ENCODE results near the gene C2CD3. TPM values are rescaled to one million over a fixed set of nuclear protein-coding genes. Genes with fewer than 3 reads are reported as not detected.

The C2CD3 gene
- total and polyA plus RNA-seq, 9 of the 15 experiments (the other 6 are each of a cell fraction or from before 2014, with no cell fraction given), result 4.4 to 20.2 (median 15.4) TPM

- in situ Hi-C loops (cut with MboI) (loop anchor here (10.0 kb wide), 1 partner anchor 576 kb away; no protein-coding TSS in a partner anchor), intact Hi-C loops (cut with micrococcal nuclease) (no loop called here)
- H3K9me1 ChIP-seq (ENCODE audit: control insufficient read depth, insufficient read depth, low read length), result no peaks in the 10 kb centered on the region
- H3K4me1 ChIP-seq (replicated peaks in 1 of 2; ENCODE audit: control insufficient read depth in 2 of 2, insufficient read depth in 2 of 2, low read length in 2 of 2), result no peaks in the 10 kb centered on the region
- no peak overlapping the region for H2AFZ ChIP-seq (ENCODE audit: low read depth, low read length)
- no peaks in the 10 kb centered on the region for H3K79me2 ChIP-seq (ENCODE audit: control insufficient read depth, insufficient read depth, low read length)
- no peak for ATAC-seq
- peaks cover 35% of the 10 kb centered on the region for H3K36me3 ChIP-seq (ENCODE audit: control insufficient read depth, insufficient read depth, low read length)
- H3K4me2 ChIP-seq (ENCODE audit: insufficient read depth, low read length), result no peak overlapping the region
- no peak overlapping the region for H3K9ac ChIP-seq (ENCODE audit: insufficient read depth in 1 of 2, low read depth in 2 of 2, low read length in 2 of 2)
- 38% methylated on average over 1 of the region's 1 CpG for WGBS (ENCODE audit: insufficient coverage, low coverage, missing lambda C conversion rate)
- no peak overlapping the region for H3K27ac ChIP-seq (ENCODE audit: extremely low read depth, low read depth, low read length)
- CTCF ChIA-PET (ENCODE audit: low intra/inter-chr PET ratio), result no interaction called here
- no TSS peak for BruUV-seq (replicated peaks)
- no peaks in the 10 kb centered on the region for H4K20me1 ChIP-seq (replicated peaks; ENCODE audit: control insufficient read depth, insufficient read depth, low read length)
- H3K4me3 ChIP-seq, result no peak overlapping the region
- FAIRE-seq, result no peak
- H3K27me3 ChIP-seq (ENCODE audit: control insufficient read depth in 2 of 2, insufficient read depth in 2 of 2, low read length in 2 of 2), result no peaks in the 10 kb centered on the region
- H3K9me3 ChIP-seq (replicated peaks; ENCODE audit: control insufficient read depth, insufficient read depth, low read depth, low read length), result no peaks in the 10 kb centered on the region
- no peak for DNase-seq (ENCODE audit: extremely low read depth in 1 of 4, low spot score in 3 of 4)
- POLR2A ChIA-PET, result no interaction called here
- TF ChIP-seq POU5F1 (IDR thresholded peaks at IDR 0.05; ENCODE audit: borderline replicate concordance, low read depth, low read length, partially characterized antibody) (no peak), TAF15 (IDR thresholded peaks at IDR 0.05; ENCODE audit: low read depth, low read length) (no peak), PTTG1 (tag; IDR thresholded peaks at IDR 0.05; ENCODE audit: low read depth) (no peak), CREB3L1 (IDR thresholded peaks at IDR 0.05; ENCODE audit: borderline replicate concordance, low read depth) (no peak), ZNF518B (CRISPR knock-in tag; IDR thresholded peaks at IDR 0.05) (no peak), HDAC6 (IDR thresholded peaks at IDR 0.05; ENCODE audit: low read depth, low read length) (no peak), AFF4 (CRISPR knock-in tag; IDR thresholded peaks at IDR 0.05) (no peak), CREB3 (tag; conservative IDR thresholded peaks at IDR 0.05; ENCODE audit: low read depth) (no peak), RHOXF2B (CRISPR knock-in tag; conservative IDR thresholded peaks at IDR 0.05) (no peak), ZNF274 (IDR thresholded peaks at IDR 0.05; ENCODE audit: borderline replicate concordance, low read depth, low read length) (no peak), GATA2 (CRISPR knock-in tag; IDR thresholded peaks at IDR 0.05) (no peak), EZH2 (IDR thresholded peaks at IDR 0.05; ENCODE audit: borderline replicate concordance, low read depth, low read length) (no peak), SMARCA5 (IDR thresholded peaks at IDR 0.05) (no peak), RNF2 (IDR thresholded peaks at IDR 0.05) (no peak)
These were observed 70.1 kb downstream of the C2CD3 start for GRCh38 chr11:74100735-74101134.
